Left ventricle myocardium inferior (tissue), 1 donor: ENCODE measurements around the gene KIR2DL3. TPM values are rescaled to one million over a fixed set of nuclear protein-coding genes. Genes with fewer than 3 reads are reported as not detected.

Source experiments
- DNase-seq: peaks from one replicate; pipeline ENCODE4 v3.0.0-alpha.2; 2020
- H3K27ac ChIP-seq: fragments of 200-600 bp; replicated peaks from 2 replicates; pipeline ENCODE4 v1.8.0; 2021
- H3K27me3 ChIP-seq: fragments of 200-600 bp; 2 replicates; pipeline ENCODE4 v1.8.0; 2021; ENCODE audit warnings: low read depth
- H3K36me3 ChIP-seq: fragments of 200-600 bp; 2 replicates; pipeline ENCODE4 v1.8.0; 2021
- H3K4me1 ChIP-seq: fragments of 200-600 bp; 2 replicates; pipeline ENCODE4 v1.8.0; 2021
- H3K4me3 ChIP-seq: fragments of 200-600 bp; 2 replicates; pipeline ENCODE4 v1.8.0; 2021; ENCODE audit warnings: mild to moderate bottlenecking, moderate library complexity
- H3K9me3 ChIP-seq: fragments of 200-600 bp; replicated peaks from 2 replicates; pipeline ENCODE4 v1.8.0; 2021
- CTCF ChIP-seq: fragments of 200-600 bp; IDR thresholded peaks from 2 replicates; pipeline ENCODE4 v1.8.0; 2021; ENCODE audit warnings: antibody characterized with exemption, mild to moderate bottlenecking, borderline replicate concordance
- intact Hi-C: fragments of 100-400 bp; cut with micrococcal nuclease; formaldehyde crosslinking; loops from one replicate; pipeline ENCODE4 v1.11.0; 2022
- total RNA-seq: library from RNA; stranded (reverse); fragmentation: NEBNext Ultra II Directional; extraction: Animal tissue kit (Norgen Biotek cat#: 25700); gene quantifications from one replicate; pipeline ENCODE4 v1.2.1, GENCODE V29; 2021
- donor health status: DM: no; HTN: yes; CAD: no; lungs with severe emphysema.

The KIR2DL3 gene
- total RNA-seq, 1 donor from 2014 or later = not detected

DNA sequence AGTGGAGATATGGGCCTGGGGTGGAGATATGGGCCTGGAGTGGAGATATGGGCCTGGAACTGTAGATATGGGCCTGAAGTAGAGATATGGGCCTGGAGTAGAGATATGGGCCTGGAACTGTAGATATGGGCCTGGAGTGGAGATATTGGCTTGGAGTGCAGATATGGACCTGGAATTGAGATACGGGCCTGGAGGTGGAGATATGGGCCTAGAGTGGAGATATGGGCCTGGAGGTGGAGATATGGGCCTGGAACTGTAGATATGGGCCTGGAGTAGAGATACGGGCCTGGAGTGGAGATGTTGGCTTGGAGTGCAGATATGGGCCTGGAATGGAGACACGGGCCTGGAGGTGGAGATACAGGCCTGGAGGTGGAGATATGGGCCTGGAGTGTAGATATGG, 13.7 kb upstream of the KIR2DL3 start:
- no peak for DNase-seq
- Histone ChIP-seq H3K27ac (no peak overlapping the region), H3K27me3 (no peaks in the 10 kb centered on the region), H3K9me3 (peaks cover 48% of the 10 kb centered on the region), H3K4me1 (no peaks in the 10 kb centered on the region), H3K36me3 (no peaks in the 10 kb centered on the region), H3K4me3 (no peak overlapping the region)
- intact Hi-C loops = no loop called here
- no peak for TF ChIP-seq CTCF

DNA sequence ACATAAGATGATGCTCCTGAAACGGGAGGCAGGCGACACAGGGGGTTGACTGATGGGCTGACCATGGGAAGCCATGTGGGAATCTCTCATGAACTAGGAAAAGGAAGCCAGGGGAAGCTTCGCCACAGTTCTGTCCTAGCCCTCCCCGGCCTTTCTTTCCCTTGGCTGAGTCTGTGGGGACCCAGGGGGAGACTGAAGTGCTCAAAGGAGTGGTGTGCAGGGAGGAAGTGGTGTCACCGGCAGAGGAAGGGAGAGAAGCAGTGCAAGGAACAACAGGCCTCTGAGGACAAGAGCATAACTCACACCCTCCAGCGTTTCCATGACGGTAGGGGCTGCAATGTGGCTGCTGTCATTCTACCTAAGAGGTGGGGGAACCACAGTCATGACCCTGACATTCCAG, 13.0 kb upstream of the KIR2DL3 start:
- H3K36me3 ChIP-seq = no peaks in the 10 kb centered on the region
- no peak overlapping the region for H3K27ac ChIP-seq
- H3K27me3 ChIP-seq = peaks cover under 1% of the 10 kb centered on the region
- no peak overlapping the region for H3K4me3 ChIP-seq
- TF ChIP-seq CTCF = no peak
- no peaks in the 10 kb centered on the region for H3K4me1 ChIP-seq
- no peak for DNase-seq
- intact Hi-C loops = no loop called here
- H3K9me3 ChIP-seq = peaks cover 41% of the 10 kb centered on the region

GRCh38 chr19:54727562-54727961, 10.8 kb upstream of the KIR2DL3 start:
- intact Hi-C loops = no loop called here
- Histone ChIP-seq H3K27ac (no peak overlapping the region), H3K36me3 (no peaks in the 10 kb centered on the region), H3K4me1 (no peaks in the 10 kb centered on the region), H3K4me3 (no peak overlapping the region), H3K9me3 (peaks cover 31% of the 10 kb centered on the region), H3K27me3 (peaks cover 15% of the 10 kb centered on the region)
- no peak for TF ChIP-seq CTCF
- no peak for DNase-seq

DNA sequence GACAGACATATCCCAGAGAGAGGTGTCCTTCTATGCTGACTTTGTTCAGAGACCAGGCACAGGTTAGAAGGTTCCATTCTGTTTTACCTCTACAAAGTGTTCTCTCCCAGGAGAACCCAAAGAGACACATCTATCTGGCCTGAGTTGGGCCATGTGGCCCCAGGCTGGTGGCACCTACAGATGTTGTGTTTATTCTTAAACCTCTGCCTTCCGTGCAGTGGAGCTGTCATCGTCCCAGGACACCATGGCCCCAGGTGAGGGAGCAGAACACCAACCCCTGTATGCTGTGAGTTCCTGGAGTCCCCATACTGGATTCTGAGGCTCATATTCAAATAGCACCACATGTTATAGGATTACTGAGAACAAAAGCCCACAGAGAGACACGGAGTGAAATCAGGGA, 10.1 kb upstream of the KIR2DL3 start:
- Histone ChIP-seq H3K9me3 (peaks cover 27% of the 10 kb centered on the region), H3K36me3 (no peaks in the 10 kb centered on the region), H3K4me1 (no peaks in the 10 kb centered on the region), H3K27ac (no peak overlapping the region), H3K4me3 (no peak overlapping the region), H3K27me3 (peaks cover 19% of the 10 kb centered on the region)
- no peak for TF ChIP-seq CTCF
- intact Hi-C loops = no loop called here
- no peak for DNase-seq

- H3K4me3 ChIP-seq = no peak overlapping the region
- DNase-seq = no peak
- H3K9me3 ChIP-seq = peaks cover 38% of the 10 kb centered on the region
- no peak overlapping the region for H3K27ac ChIP-seq
- intact Hi-C loops = no loop called here
- TF ChIP-seq CTCF = no peak
- H3K36me3 ChIP-seq = no peaks in the 10 kb centered on the region
- no peaks in the 10 kb centered on the region for H3K4me1 ChIP-seq
- H3K27me3 ChIP-seq = peaks cover 22% of the 10 kb centered on the region
These were observed 8.7 kb upstream of the KIR2DL3 start for GRCh38 chr19:54729416-54730188.
